ENCODE measurements around the gene CACNG3. TPM values are rescaled to one million over a fixed set of nuclear protein-coding genes. Genes with fewer than 3 reads are reported as not detected.

CACNG3 gene
- total and polyA plus RNA-seq, 2 of the 13 experiments (the other 11 are each of a cell fraction or from before 2014, with no cell fraction given): not detected

- H3K9ac ChIP-seq (ENCODE audit: insufficient read depth, low read depth, low read length): no peak overlapping the region
- no TSS peak for BruUV-seq (replicated peaks)
- CTCF ChIA-PET (ENCODE audit: low intra/inter-chr PET ratio, low total read pairs): no interaction called here
Measured at GRCh38 chr16:24378999-24379398, 122.9 kb downstream of the CACNG3 start.

DNA sequence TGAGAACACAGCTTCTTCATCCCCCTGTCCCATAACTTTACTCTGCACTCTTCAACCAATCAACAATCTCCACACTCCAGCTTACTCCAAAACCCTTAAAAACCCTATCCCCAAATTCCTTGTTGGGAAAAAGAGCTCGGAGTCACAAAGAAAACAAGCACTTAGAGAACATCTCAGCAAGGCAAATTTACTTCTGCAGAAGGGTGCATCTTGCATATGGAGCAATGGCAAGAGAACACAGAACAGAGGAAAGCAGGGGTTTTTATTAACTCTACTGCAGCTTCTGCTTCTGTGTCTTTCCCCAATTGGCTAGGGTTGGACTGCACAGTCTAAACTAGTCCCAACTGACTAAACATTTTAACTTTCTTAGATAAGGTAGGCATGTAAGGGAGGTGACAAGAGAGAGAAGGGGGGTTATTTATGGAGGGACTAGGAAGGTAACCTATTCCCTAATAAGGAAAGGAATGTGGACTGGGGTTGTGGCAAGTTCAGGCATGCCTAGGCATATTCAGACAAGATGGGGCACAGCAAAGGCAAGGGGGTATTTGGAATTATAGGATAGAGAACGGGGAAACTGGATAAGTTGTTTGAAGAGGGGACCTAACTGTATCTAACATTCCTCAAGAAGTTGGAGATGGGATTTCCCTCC, 125.5 kb downstream of the CACNG3 start:
- ChIA-PET CTCF (ENCODE audit: low intra/inter-chr PET ratio, low total read pairs) (no interaction called here), POLR2A (no interaction called here)
- 2% methylated on average over 2 of the region's 2 CpGs for WGBS (ENCODE audit: low lambda C conversion rate)
- no TSS peak for BruUV-seq (replicated peaks)
- Histone ChIP-seq H3K9me3 (ENCODE audit: low read length) (peaks cover 55% of the 10 kb centered on the region), H3K36me3 (replicated peaks in 1 of 2; ENCODE audit: control insufficient read depth in 1 of 2, insufficient read depth in 2 of 2, low read length in 2 of 2) (no peaks in the 10 kb centered on the region), H3K9ac (ENCODE audit: insufficient read depth, low read depth, low read length) (no peak overlapping the region), H3K27ac (ENCODE audit: extremely low read length, insufficient read depth, low read length) (no peak overlapping the region), H3K4me1 (ENCODE audit: insufficient read depth, low read length) (peaks cover 6% of the 10 kb centered on the region; the same call in 1 of the 2 replicates), H4K20me1 (ENCODE audit: insufficient read depth, low read length) (no peaks in the 10 kb centered on the region), H3K79me2 (ENCODE audit: insufficient read depth, low read length) (no peaks in the 10 kb centered on the region), H3K4me3 (replicated peaks in 1 of 3; ENCODE audit: insufficient read depth in 1 of 3, low read depth in 2 of 3, low read length in 3 of 3) (no peak overlapping the region), H3K27me3 (ENCODE audit: control insufficient read depth in 1 of 2, insufficient read depth in 2 of 2, low read length in 2 of 2) (no peaks in the 10 kb centered on the region), H2AFZ (ENCODE audit: low read length) (no peak overlapping the region), H3K4me2 (ENCODE audit: low read depth, low read length) (no peak overlapping the region)
- DNase-seq (ENCODE audit: low spot score): no peak
- TF ChIP-seq HNF4G (IDR thresholded peaks at IDR 0.05; ENCODE audit: borderline replicate concordance, low read depth, low read length): no peak
- no peak for TF ChIP-seq HNF4G (CRISPR knock-in tag; IDR thresholded peaks at IDR 0.05; ENCODE audit: borderline replicate concordance, low read depth)
- peak; percentile 54; the same call in 1 of the 2 replicates for TF ChIP-seq SRF (IDR thresholded peaks at IDR 0.05; ENCODE audit: low read depth, low read length)
- in situ Hi-C loops (cut with HindIII; ENCODE audit: extremely low pct_ligation_motif_present, low pct_unique_long_range_greater_than_20kb) (no loop called here), intact Hi-C loops (cut with micrococcal nuclease; ENCODE audit: unreplicated experiment) (no loop called here)
- ATAC-seq: no peak
- FAIRE-seq: no peak

More at GRCh38 chr16:24378999-24379398, 122.9 kb downstream of the CACNG3 start:
- 0% methylated on average over 2 of the region's 2 CpGs for WGBS (ENCODE audit: low lambda C conversion rate)
- in situ Hi-C loops (cut with HindIII; ENCODE audit: extremely low pct_ligation_motif_present, low pct_unique_long_range_greater_than_20kb): no loop called here
- no peak overlapping the region for H3K4me3 ChIP-seq (replicated peaks in 1 of 3; ENCODE audit: insufficient read depth in 1 of 3, low read depth in 2 of 3, low read length in 3 of 3)
- no peak for DNase-seq (ENCODE audit: low spot score)
- H3K27me3 ChIP-seq (ENCODE audit: control insufficient read depth in 1 of 2, insufficient read depth in 2 of 2, low read length in 2 of 2): no peaks in the 10 kb centered on the region
- no peak overlapping the region for H2AFZ ChIP-seq (ENCODE audit: low read length)
- H3K36me3 ChIP-seq (replicated peaks in 1 of 2; ENCODE audit: control insufficient read depth in 1 of 2, insufficient read depth in 2 of 2, low read length in 2 of 2): no peaks in the 10 kb centered on the region
- TF ChIP-seq KAT7 (CRISPR knock-in tag; IDR thresholded peaks at IDR 0.05; ENCODE audit: borderline replicate concordance) (no peak), HMGA1 (CRISPR knock-in tag; conservative IDR thresholded peaks at IDR 0.05) (no peak), ZNF678 (CRISPR knock-in tag; IDR thresholded peaks at IDR 0.05) (no peak), ZNF160 (CRISPR knock-in tag; IDR thresholded peaks at IDR 0.05) (no peak), ETV6 (CRISPR knock-in tag; conservative IDR thresholded peaks at IDR 0.05) (no peak), TBX2 (CRISPR knock-in tag; IDR thresholded peaks at IDR 0.05; ENCODE audit: borderline replicate concordance) (no peak), REL (CRISPR knock-in tag; conservative IDR thresholded peaks at IDR 0.05) (no peak)
- ATAC-seq: no peak
- no peaks in the 10 kb centered on the region for H4K20me1 ChIP-seq (ENCODE audit: insufficient read depth, low read length)
- FAIRE-seq: no peak
- H3K4me2 ChIP-seq (ENCODE audit: low read depth, low read length): no peak overlapping the region
- peaks cover 55% of the 10 kb centered on the region for H3K9me3 ChIP-seq (ENCODE audit: low read length)
- POLR2A ChIA-PET: no interaction called here
- no peak overlapping the region for H3K27ac ChIP-seq (ENCODE audit: extremely low read length, insufficient read depth, low read length)
- H3K4me1 ChIP-seq (ENCODE audit: insufficient read depth, low read length): peaks cover 6% of the 10 kb centered on the region; the same call in 1 of the 2 replicates
- H3K79me2 ChIP-seq (ENCODE audit: insufficient read depth, low read length): no peaks in the 10 kb centered on the region
- intact Hi-C loops (cut with micrococcal nuclease; ENCODE audit: unreplicated experiment): no loop called here
